ENCODE results near the gene CCNY. TPM values are rescaled to one million over a fixed set of nuclear protein-coding genes. Genes with fewer than 3 reads are reported as not detected.
"Not testable (repeated sequence)": the region's sequence is repeated elsewhere in the genome, so short reads cannot be mapped to it uniquely, and the experiment has no call there.

Gene CCNY
- total RNA-seq, 3 donors from 2014 or later, result 28.7 to 41.0 (median 36.1) TPM

- no peaks in the 10 kb centered on the region for H3K4me1 ChIP-seq
- DNase-seq (ENCODE audit: low spot score in 2 of 2), result no peak
- H3K27ac ChIP-seq, result no peak overlapping the region
- intact Hi-C loops (cut with DNase I; ENCODE audit: low total_unique reads), result no loop called here
- TF ChIP-seq CTCF (IDR thresholded peaks at IDR 0.05) (no peak), POLR2AphosphoS5 (IDR thresholded peaks at IDR 0.05) (no peak), POLR2A (IDR thresholded peaks at IDR 0.05) (no peak)
- no peak overlapping the region for H3K4me3 ChIP-seq
- no peaks in the 10 kb centered on the region for H3K27me3 ChIP-seq
- no peaks in the 10 kb centered on the region for H3K36me3 ChIP-seq
- no peaks in the 10 kb centered on the region for H3K9me3 ChIP-seq
Observed at GRCh38 chr10:35532141-35532540, 195.8 kb downstream of the CCNY start.

GRCh38 chr10:35533565-35533964, 197.3 kb downstream of the CCNY start:
- intact Hi-C loops (cut with DNase I; ENCODE audit: low total_unique reads), result no loop called here

GRCh38 chr10:35535136-35535535, 198.8 kb downstream of the CCNY start:
- DNase-seq (ENCODE audit: low spot score in 2 of 2), result no peak
- no peak overlapping the region for H3K4me3 ChIP-seq
- intact Hi-C loops (cut with DNase I; ENCODE audit: low total_unique reads), result no loop called here
- no peaks in the 10 kb centered on the region for H3K27me3 ChIP-seq
- no peak for TF ChIP-seq POLR2AphosphoS5 (IDR thresholded peaks at IDR 0.05)
- no peak for TF ChIP-seq POLR2A (IDR thresholded peaks at IDR 0.05)
- no peak for TF ChIP-seq CTCF (IDR thresholded peaks at IDR 0.05)
- H3K4me1 ChIP-seq, result no peaks in the 10 kb centered on the region
- H3K27ac ChIP-seq, result no peak overlapping the region
- no peaks in the 10 kb centered on the region for H3K36me3 ChIP-seq
- H3K9me3 ChIP-seq, result no peaks in the 10 kb centered on the region

More at GRCh38 chr10:35533565-35533964, 197.3 kb downstream of the CCNY start:
- no peak overlapping the region for H3K27ac ChIP-seq
- no peak for DNase-seq (ENCODE audit: low spot score in 2 of 2)
- no peak for TF ChIP-seq POLR2AphosphoS5 (IDR thresholded peaks at IDR 0.05)
- TF ChIP-seq POLR2A (IDR thresholded peaks at IDR 0.05), result no peak
- no peak for TF ChIP-seq CTCF (IDR thresholded peaks at IDR 0.05)
- no peaks in the 10 kb centered on the region for H3K9me3 ChIP-seq
- H3K4me3 ChIP-seq, result no peak overlapping the region
- no peaks in the 10 kb centered on the region for H3K36me3 ChIP-seq
- no peaks in the 10 kb centered on the region for H3K27me3 ChIP-seq
- H3K4me1 ChIP-seq, result no peaks in the 10 kb centered on the region

GRCh38 chr10:35536789-35537188, 200.5 kb downstream of the CCNY start:
- Histone ChIP-seq H3K27ac (no peak overlapping the region), H3K9me3 (no peaks in the 10 kb centered on the region), H3K4me1 (no peaks in the 10 kb centered on the region), H3K36me3 (no peaks in the 10 kb centered on the region), H3K4me3 (no peak overlapping the region), H3K27me3 (no peaks in the 10 kb centered on the region)
- no peak for DNase-seq (ENCODE audit: low spot score in 2 of 2)
- TF ChIP-seq POLR2A (IDR thresholded peaks at IDR 0.05), result no peak
- TF ChIP-seq POLR2AphosphoS5 (IDR thresholded peaks at IDR 0.05), result no peak
- no peak for TF ChIP-seq CTCF (IDR thresholded peaks at IDR 0.05)
- intact Hi-C loops (cut with DNase I; ENCODE audit: low total_unique reads), result no loop called here

GRCh38 chr10:35537925-35538324, 201.6 kb downstream of the CCNY start:
- H3K36me3 ChIP-seq; DNase-seq (ENCODE audit: low spot score in 2 of 2); H3K27me3 ChIP-seq; H3K9me3 ChIP-seq; H3K4me1 ChIP-seq; H3K27ac ChIP-seq; H3K4me3 ChIP-seq; intact Hi-C loops (cut with DNase I; ENCODE audit: low total_unique reads): not testable (repeated sequence)
